ENCODE data around the gene ABI3. TPM values are rescaled to one million over a fixed set of nuclear protein-coding genes. Genes with fewer than 3 reads are reported as not detected.

The ABI3 gene
- total RNA-seq, 4 donors from 2014 or later, result 2.3 to 6.7 (median 3.0) TPM

- DNase-seq (ENCODE audit: low spot score in 2 of 2), result no peak
- H3K9me3 ChIP-seq, result no peaks in the 10 kb centered on the region
- H3K27ac ChIP-seq, result no peak overlapping the region
- H3K36me3 ChIP-seq, result no peaks in the 10 kb centered on the region
- WGBS, result 80% methylated on average over 6 of the region's 8 CpGs
- no peak overlapping the region for H3K4me3 ChIP-seq
- no peaks in the 10 kb centered on the region for H3K4me1 ChIP-seq
- H3K27me3 ChIP-seq, result peaks cover 6% of the 10 kb centered on the region
- TF ChIP-seq POLR2AphosphoS5 (IDR thresholded peaks at IDR 0.05) (no peak), CTCF (IDR thresholded peaks at IDR 0.05) (no peak), EP300 (IDR thresholded peaks at IDR 0.05) (no peak), POLR2A (IDR thresholded peaks at IDR 0.05) (no peak)
Observed at GRCh38 chr17:49201481-49201927, 9.0 kb upstream of the ABI3 start.

- Histone ChIP-seq H3K4me3 (no peak overlapping the region), H3K4me1 (no peaks in the 10 kb centered on the region), H3K9me3 (no peaks in the 10 kb centered on the region), H3K27me3 (peaks cover 18% of the 10 kb centered on the region), H3K36me3 (no peaks in the 10 kb centered on the region), H3K27ac (no peak overlapping the region)
- WGBS, result 65% methylated on average over 2 of the region's 2 CpGs
- DNase-seq (ENCODE audit: low spot score in 2 of 2), result no peak
- TF ChIP-seq POLR2A (IDR thresholded peaks at IDR 0.05) (no peak), EP300 (IDR thresholded peaks at IDR 0.05) (no peak), CTCF (IDR thresholded peaks at IDR 0.05) (no peak), POLR2AphosphoS5 (IDR thresholded peaks at IDR 0.05) (no peak)
Observed at GRCh38 chr17:49203796-49204195, 6.7 kb upstream of the ABI3 start.

GRCh38 chr17:49204516-49204915 lies 6.0 kb upstream of the ABI3 start:
- 93% methylated on average over 2 of the region's 2 CpGs for WGBS
- no peaks in the 10 kb centered on the region for H3K36me3 ChIP-seq
- H3K4me3 ChIP-seq, result no peak overlapping the region
- H3K9me3 ChIP-seq, result no peaks in the 10 kb centered on the region
- TF ChIP-seq POLR2A (IDR thresholded peaks at IDR 0.05), result no peak
- no peak for TF ChIP-seq EP300 (IDR thresholded peaks at IDR 0.05)
- no peak for TF ChIP-seq POLR2AphosphoS5 (IDR thresholded peaks at IDR 0.05)
- TF ChIP-seq CTCF (IDR thresholded peaks at IDR 0.05), result no peak
- H3K27me3 ChIP-seq, result peaks cover 23% of the 10 kb centered on the region
- no peak for DNase-seq (ENCODE audit: low spot score in 2 of 2)
- H3K27ac ChIP-seq, result no peak overlapping the region
- no peaks in the 10 kb centered on the region for H3K4me1 ChIP-seq

GRCh38 chr17:49209061-49209571 lies 1.4 kb upstream of the ABI3 start:
- no peaks in the 10 kb centered on the region for H3K36me3 ChIP-seq
- no peak for TF ChIP-seq EP300 (IDR thresholded peaks at IDR 0.05)
- TF ChIP-seq POLR2A (IDR thresholded peaks at IDR 0.05), result no peak
- no peak for TF ChIP-seq POLR2AphosphoS5 (IDR thresholded peaks at IDR 0.05)
- no peak for TF ChIP-seq CTCF (IDR thresholded peaks at IDR 0.05)
- no peaks in the 10 kb centered on the region for H3K9me3 ChIP-seq
- no peak for DNase-seq (ENCODE audit: low spot score in 2 of 2)
- H3K4me1 ChIP-seq, result peaks cover 5% of the 10 kb centered on the region
- H3K27ac ChIP-seq, result no peak overlapping the region
- WGBS, result 90% methylated on average over 10 of the region's 10 CpGs
- H3K4me3 ChIP-seq, result no peak overlapping the region
- H3K27me3 ChIP-seq, result peaks cover 34% of the 10 kb centered on the region

GRCh38 chr17:49213399-49213798 lies 2.9 kb downstream of the ABI3 start:
- TF ChIP-seq POLR2A (IDR thresholded peaks at IDR 0.05) (no peak), CTCF (IDR thresholded peaks at IDR 0.05) (no peak), POLR2AphosphoS5 (IDR thresholded peaks at IDR 0.05) (no peak), EP300 (IDR thresholded peaks at IDR 0.05) (no peak)
- WGBS, result 68% methylated on average over 5 of the region's 5 CpGs
- H3K9me3 ChIP-seq, result no peaks in the 10 kb centered on the region
- H3K4me1 ChIP-seq, result peaks cover 17% of the 10 kb centered on the region
- no peaks in the 10 kb centered on the region for H3K36me3 ChIP-seq
- no peak for DNase-seq (ENCODE audit: low spot score in 2 of 2)
- H3K4me3 ChIP-seq, result no peak overlapping the region
- H3K27ac ChIP-seq, result no peak overlapping the region
- peaks cover 28% of the 10 kb centered on the region for H3K27me3 ChIP-seq
